ENCODE results near the gene CAMTA1. TPM values are rescaled to one million over a fixed set of nuclear protein-coding genes. Genes with fewer than 3 reads are reported as not detected.

The CAMTA1 gene
- total and polyA plus RNA-seq, 4 donors = 48.1 to 140 (median 52.3) TPM

GRCh38 chr1:7693662-7694061, 908.4 kb downstream of the CAMTA1 start:
- no peaks in the 10 kb centered on the region for H3K27me3 ChIP-seq (ENCODE audit: control insufficient read depth in 3 of 3, insufficient read depth in 3 of 3, low read length in 2 of 3)
- H3K9me3 ChIP-seq (ENCODE audit: control insufficient read depth in 4 of 4, insufficient read depth in 3 of 4, low read length in 3 of 4) = peaks cover 0 to 12% (median 3%) of the 10 kb centered on the region in 4 donors
- ATAC-seq (ENCODE audit: insufficient read depth, low FRiP score) (no peak), DNase-seq (no peak)
- H3K27ac ChIP-seq (ENCODE audit: low read depth in 1 of 2, low read length in 1 of 2) = no peak overlapping the region
- WGBS, 2 donors = 27 to 63% methylated on average over 2 of the region's 2 CpGs
- H3K9ac ChIP-seq (ENCODE audit: insufficient read depth in 1 of 2, low read length in 2 of 2) = no peak overlapping the region
- TF ChIP-seq CTCF (IDR thresholded peaks at IDR 0.05; ENCODE audit: control extremely low read depth, extremely low read depth) = no peak
- no peaks in the 10 kb centered on the region for H3K36me3 ChIP-seq (ENCODE audit: control insufficient read depth in 4 of 4, insufficient read depth in 4 of 4, low read length in 4 of 4)
- H3K4me3 ChIP-seq = no peak overlapping the region
- no peaks in the 10 kb centered on the region for H3K4me1 ChIP-seq (ENCODE audit: control insufficient read depth in 5 of 5, insufficient read depth in 5 of 5, low read length in 5 of 5)

GRCh38 chr1:7694600-7695496, 909.6 kb downstream of the CAMTA1 start:
- Histone ChIP-seq H3K27me3 (ENCODE audit: control insufficient read depth in 3 of 3, insufficient read depth in 3 of 3, low read length in 2 of 3) (no peaks in the 10 kb centered on the region), H3K9ac (ENCODE audit: insufficient read depth in 1 of 2, low read length in 2 of 2) (no peak overlapping the region), H3K27ac (ENCODE audit: low read depth in 1 of 2, low read length in 1 of 2) (no peak overlapping the region), H3K4me3 (no peak overlapping the region), H3K36me3 (ENCODE audit: control insufficient read depth in 4 of 4, insufficient read depth in 4 of 4, low read length in 4 of 4) (no peaks in the 10 kb centered on the region), H3K9me3 (ENCODE audit: control insufficient read depth in 4 of 4, insufficient read depth in 3 of 4, low read length in 3 of 4) (peaks cover 0 to 12% (median 3%) of the 10 kb centered on the region in 4 donors), H3K4me1 (ENCODE audit: control insufficient read depth in 5 of 5, insufficient read depth in 5 of 5, low read length in 5 of 5) (no peaks in the 10 kb centered on the region)
- WGBS, 2 donors = 74 to 83% methylated on average over 17 of the region's 17 CpGs
- no peak for DNase-seq
- ATAC-seq (ENCODE audit: insufficient read depth, low FRiP score) = no peak
- TF ChIP-seq CTCF (IDR thresholded peaks at IDR 0.05; ENCODE audit: control extremely low read depth, extremely low read depth) = no peak

- Histone ChIP-seq H3K27me3 (ENCODE audit: control insufficient read depth in 3 of 3, insufficient read depth in 3 of 3, low read length in 2 of 3) (no peaks in the 10 kb centered on the region), H3K4me3 (no peak overlapping the region), H3K9me3 (ENCODE audit: control insufficient read depth in 4 of 4, insufficient read depth in 3 of 4, low read length in 3 of 4) (peaks cover 0 to 11% (median 3%) of the 10 kb centered on the region in 4 donors), H3K27ac (ENCODE audit: low read depth in 1 of 2, low read length in 1 of 2) (no peak overlapping the region), H3K36me3 (ENCODE audit: control insufficient read depth in 4 of 4, insufficient read depth in 4 of 4, low read length in 4 of 4) (no peaks in the 10 kb centered on the region), H3K9ac (ENCODE audit: insufficient read depth in 1 of 2, low read length in 2 of 2) (no peak overlapping the region), H3K4me1 (ENCODE audit: control insufficient read depth in 5 of 5, insufficient read depth in 5 of 5, low read length in 5 of 5) (no peaks in the 10 kb centered on the region)
- DNase-seq = no peak
- no peak for TF ChIP-seq CTCF (IDR thresholded peaks at IDR 0.05; ENCODE audit: control extremely low read depth, extremely low read depth)
- no peak for ATAC-seq (ENCODE audit: insufficient read depth, low FRiP score)
- 80 to 88% methylated on average over 6 of the region's 6 CpGs for WGBS, 2 donors
Observed at GRCh38 chr1:7695497-7696117, 910.4 kb downstream of the CAMTA1 start.

Data from lung (tissue), 12 donors.